OCI-LY7 (cell line): Measurements from ENCODE around the gene MAN1A1. TPM values are rescaled to one million over a fixed set of nuclear protein-coding genes. Genes with fewer than 3 reads are reported as not detected.

Experiments used
- BruUV-seq: library from RNA; stranded (reverse); fragments of 400-500 nt; replicated peaks from 2 replicates; lab custom pipeline; 2021; lab: Mats Ljungman, UMichigan
- CTCF ChIA-PET: fragments of 300-600 bp; sonication (Branson Sonifier 250); formaldehyde crosslinking; loops from one replicate; lab custom pipeline; 2022; ENCODE audit warnings: antibody characterized with exemption; ENCODE audit not compliant: unreplicated experiment; lab: Charles Lee
- POLR2A ChIA-PET: fragments of 300-600 bp; sonication (Branson Sonifier 250); formaldehyde crosslinking; loops from one replicate; lab custom pipeline; 2022; ENCODE audit warnings: antibody characterized with exemption; lab: Charles Lee
- DNase-seq: peaks from one replicate; pipeline ENCODE4 v3.0.0-alpha.2; 2015; ENCODE audit warnings: low spot score
- H2AFZ ChIP-seq: fragments of 200-600 bp; sonication (generic), shearing (Covaris generic); 2 replicates; pipeline ENCODE4 v1.6.1; 2014; ENCODE audit warnings: mild to moderate bottlenecking, antibody characterized with exemption, low read length, moderate library complexity
- H3K27ac ChIP-seq: fragments of 200-600 bp; sonication (generic); 2 replicates; pipeline ENCODE4 v1.5.1; 2014; ENCODE audit warnings: mixed run types, low read depth, mild to moderate bottlenecking, moderate library complexity, low read length, inconsistent platforms; ENCODE audit not compliant: poor library complexity, severe bottlenecking
- H3K36me3 ChIP-seq: fragments of 200-600 bp; sonication (generic); 2 replicates; pipeline ENCODE4 v1.6.1; 2014; ENCODE audit warnings: mild to moderate bottlenecking, antibody characterized with exemption, low read length, moderate library complexity, mixed read lengths; ENCODE audit not compliant: insufficient read depth
- H3K4me1 ChIP-seq: fragments of 200-600 bp; sonication (generic); 2 replicates; pipeline ENCODE4 v1.5.1; 2014; ENCODE audit warnings: mild to moderate bottlenecking, low read length; ENCODE audit not compliant: insufficient read depth, poor library complexity, severe bottlenecking
- H3K4me2 ChIP-seq: fragments of 200-600 bp; sonication (generic); 2 replicates; pipeline ENCODE4 v1.6.1; 2014; ENCODE audit warnings: mild to moderate bottlenecking, low read length
- H3K4me3 ChIP-seq: fragments of 200-600 bp; sonication (generic); 2 replicates; pipeline ENCODE4 v1.5.1; 2014; ENCODE audit warnings: mild to moderate bottlenecking, low read depth, low read length; ENCODE audit not compliant: poor library complexity, severe bottlenecking
- H3K79me2 ChIP-seq: fragments of 200-600 bp; sonication (generic); 2 replicates; pipeline ENCODE4 v1.6.1; 2016; ENCODE audit warnings: low read depth, mild to moderate bottlenecking, low read length, moderate library complexity, mixed read lengths; ENCODE audit not compliant: insufficient read depth
- H3K9me2 ChIP-seq: fragments of 200-600 bp; sonication (generic); 2 replicates; pipeline ENCODE4 v1.6.1; 2016; ENCODE audit warnings: mild to moderate bottlenecking, low read length, mixed read lengths; ENCODE audit not compliant: insufficient read depth
- H3K9me3 ChIP-seq: fragments of 200-600 bp; sonication (generic); 2 replicates; pipeline ENCODE4 v1.6.1; 2014; ENCODE audit warnings: mild to moderate bottlenecking, mixed run types, low read length, mixed read lengths
- H4K20me1 ChIP-seq: fragments of 200-600 bp; sonication (generic); 2 replicates; pipeline ENCODE4 v1.6.1; 2014; ENCODE audit warnings: mild to moderate bottlenecking, antibody characterized with exemption, low read length, moderate library complexity, mixed read lengths; ENCODE audit not compliant: insufficient read depth
- CTCF ChIP-seq: fragments of 200-600 bp; sonication (generic); conservative IDR thresholded peaks from 2 replicates; pipeline ENCODE4 v1.5.1; 2014; ENCODE audit warnings: mild to moderate bottlenecking, antibody characterized with exemption, low read length, moderate library complexity, mixed read lengths
- EZH2phosphoT487 ChIP-seq: fragments of 200-600 bp; sonication (generic); IDR thresholded peaks from 2 replicates; pipeline ENCODE4 v1.6.1; 2018; ENCODE audit warnings: low read depth, borderline replicate concordance, mild to moderate bottlenecking, mixed run types, antibody characterized with exemption, low read length, moderate library complexity, mixed read lengths
- intact Hi-C: fragments of 100-400 bp; cut with micrococcal nuclease; formaldehyde crosslinking; loops from one replicate; pipeline ENCODE4 v1.10.0; 2022; ENCODE audit not compliant: unreplicated experiment
- total RNA-seq, 2 experiments: library from RNA; depleted of rRNA in 1 of 2; stranded (reverse); fragments of >200 nt in 1 of 2; shearing (Covaris generic) in 1 of 2; gene quantifications; 2 replicates each; pipeline ENCODE4 v1.2.3, GENCODE V29; 2014 to 2022

Gene MAN1A1
- total RNA-seq, 2 experiments from 2014 or later = 72.4 to 74.3 TPM

- H4K20me1 ChIP-seq = no peaks in the 10 kb centered on the region
- no peaks in the 10 kb centered on the region for H3K36me3 ChIP-seq
- no peak for TF ChIP-seq EZH2phosphoT487
- TF ChIP-seq CTCF = no peak
- H3K4me3 ChIP-seq = no peak overlapping the region
- BruUV-seq = no TSS peak
- CTCF ChIA-PET = no interaction called here
- POLR2A ChIA-PET = interaction anchor here (0.5 to 1.1 kb wide), 10 partner anchors 20 to 1515 kb away, joined by 3 to 6 read pairs (median 4); no protein-coding TSS in a partner anchor
- no peak overlapping the region for H3K4me2 ChIP-seq
- no peak for DNase-seq
- H3K9me3 ChIP-seq = no peaks in the 10 kb centered on the region
- H3K9me2 ChIP-seq = no peaks in the 10 kb centered on the region
- H3K79me2 ChIP-seq = no peaks in the 10 kb centered on the region
- H3K27ac ChIP-seq = no peak overlapping the region
- peaks cover 6% of the 10 kb centered on the region for H3K4me1 ChIP-seq
- intact Hi-C loops = no loop called here
- no peak overlapping the region for H2AFZ ChIP-seq
Observed at GRCh38 chr6:119152187-119152586, 197.4 kb downstream of the MAN1A1 start.

GRCh38 chr6:119148825-119149525 lies 200.6 kb downstream of the MAN1A1 start:
- Histone ChIP-seq H3K4me1 (peaks cover 6% of the 10 kb centered on the region), H4K20me1 (no peaks in the 10 kb centered on the region), H2AFZ (no peak overlapping the region), H3K4me2 (no peak overlapping the region), H3K36me3 (no peaks in the 10 kb centered on the region), H3K9me2 (no peaks in the 10 kb centered on the region), H3K79me2 (no peaks in the 10 kb centered on the region), H3K27ac (no peak overlapping the region), H3K9me3 (no peaks in the 10 kb centered on the region), H3K4me3 (no peak overlapping the region)
- no peak for TF ChIP-seq EZH2phosphoT487
- TF ChIP-seq CTCF = peak; percentile 12; the same call in 1 of the 2 replicates
- intact Hi-C loops = loop anchor here (2.0 to 5.0 kb wide), 4 partner anchors 200 to 1228 kb away; partner anchors contain the start of gene MAN1A1
- ChIA-PET CTCF (no interaction called here), POLR2A (interaction anchor here (0.6 to 1.1 kb wide), 4 partner anchors 8 to 1096 kb away, joined by 3 read pairs; no protein-coding TSS in a partner anchor)
- no TSS peak for BruUV-seq
- no peak for DNase-seq
